HEK293 (cell line): ENCODE measurements around the gene C5orf34.

ENCODE experiments used
- CTCF ChIP-seq: fragments of 450-650 bp; formaldehyde crosslinking; IDR thresholded peaks from 2 replicates; pipeline ENCODE4 v1.5.1; 2016; ENCODE audit warnings: missing biosample characterization, missing genetic modification characterization
- KLF7 ChIP-seq: fragments of 450-650 bp; formaldehyde crosslinking; IDR thresholded peaks from 2 replicates; pipeline ENCODE4 v1.5.1; 2016; ENCODE audit warnings: missing biosample characterization, missing genetic modification characterization, borderline replicate concordance
- REST ChIP-seq: fragments of 450-650 bp; formaldehyde crosslinking; IDR thresholded peaks from 2 replicates; pipeline ENCODE4 v1.5.1; 2016; ENCODE audit warnings: missing biosample characterization, missing genetic modification characterization
- YY1 ChIP-seq: fragments of 450-650 bp; formaldehyde crosslinking; IDR thresholded peaks from 2 replicates; pipeline ENCODE4 v1.5.1; 2018; ENCODE audit warnings: missing biosample characterization, missing genetic modification characterization
- ZBTB21 ChIP-seq: fragments of 450-650 bp; formaldehyde crosslinking; IDR thresholded peaks from 2 replicates; pipeline ENCODE4 v1.5.1; 2017; ENCODE audit warnings: missing biosample characterization, missing genetic modification characterization
- ZNF2 ChIP-seq: fragments of 450-650 bp; formaldehyde crosslinking; IDR thresholded peaks from 2 replicates; pipeline ENCODE4 v1.5.1; 2016; ENCODE audit warnings: missing biosample characterization, missing genetic modification characterization
- ZNF324 ChIP-seq: fragments of 450-650 bp; formaldehyde crosslinking; IDR thresholded peaks from 2 replicates; pipeline ENCODE4 v1.5.1; 2016; ENCODE audit warnings: missing biosample characterization, missing genetic modification characterization
- ZNF426 ChIP-seq: fragments of 450-650 bp; formaldehyde crosslinking; IDR thresholded peaks from 2 replicates; pipeline ENCODE4 v1.5.1; 2017; ENCODE audit warnings: missing biosample characterization, missing genetic modification characterization, mild to moderate bottlenecking, inconsistent platforms, moderate library complexity
- ZNF501 ChIP-seq: fragments of 450-650 bp; formaldehyde crosslinking; IDR thresholded peaks from 2 replicates; pipeline ENCODE4 v1.5.1; 2016; ENCODE audit warnings: missing biosample characterization, missing genetic modification characterization
- ZNF571 ChIP-seq: fragments of 450-650 bp; formaldehyde crosslinking; IDR thresholded peaks from 2 replicates; pipeline ENCODE4 v1.5.0; 2017; ENCODE audit warnings: missing biosample characterization, missing genetic modification characterization
- ZNF629 ChIP-seq: fragments of 450-650 bp; formaldehyde crosslinking; IDR thresholded peaks from 2 replicates; pipeline ENCODE4 v1.5.1; 2017; ENCODE audit warnings: missing biosample characterization, missing genetic modification characterization
- ZNF639 ChIP-seq: fragments of 450-650 bp; formaldehyde crosslinking; IDR thresholded peaks from 2 replicates; pipeline ENCODE4 v1.5.1; 2016; ENCODE audit warnings: missing biosample characterization, missing genetic modification characterization

- TF ChIP-seq ZNF501 (tag by site-specific recombination) (no peak), CTCF (tag by site-specific recombination) (no peak), ZNF2 (tag by site-specific recombination) (no peak), ZNF571 (tag by site-specific recombination) (no peak), ZNF639 (no peak), ZNF324 (no peak), ZNF629 (tag by site-specific recombination) (no peak), REST (tag by site-specific recombination) (no peak), ZBTB21 (tag by site-specific recombination) (no peak), YY1 (tag by site-specific recombination) (no peak), ZNF426 (no peak), KLF7 (tag by site-specific recombination) (no peak)
Observed at GRCh38 chr5:43437062-43437660, 77.8 kb downstream of the C5orf34 start.
